ENCODE measurements around the gene HCN4. TPM values are rescaled to one million over a fixed set of nuclear protein-coding genes. Genes with fewer than 3 reads are reported as not detected.
"Not testable (repeated sequence)": the region's sequence is repeated elsewhere in the genome, so short reads cannot be mapped to it uniquely, and the experiment has no call there.

HCN4 gene
- total RNA-seq, 3 donors from 2014 or later, result 0.14 to 0.23 (median 0.19) TPM

GRCh38 chr15:73303636-73304035, 65.1 kb downstream of the HCN4 start:
- Histone ChIP-seq H3K4me3 (no peak overlapping the region), H3K36me3 (ENCODE audit: low read depth) (peaks cover 3% of the 10 kb centered on the region), H3K4me1 (ENCODE audit: low read depth) (no peaks in the 10 kb centered on the region), H3K9me3 (no peaks in the 10 kb centered on the region)
- TF ChIP-seq CTCF (IDR thresholded peaks at IDR 0.05), result no peak
- no peak for DNase-seq
- no peak for ATAC-seq
- intact Hi-C loops (cut with DNase I, micrococcal nuclease), result no loop called here

- DNase-seq; H3K36me3 ChIP-seq (ENCODE audit: low read depth); ATAC-seq; H3K4me3 ChIP-seq; H3K4me1 ChIP-seq (ENCODE audit: low read depth); H3K9me3 ChIP-seq; intact Hi-C loops (cut with DNase I, micrococcal nuclease): not testable (repeated sequence)
These were observed 68.5 kb downstream of the HCN4 start for GRCh38 chr15:73300286-73300685.

- peak in 1 of 3 donors; percentile 50 for DNase-seq
- peaks cover under 1% of the 10 kb centered on the region for H3K36me3 ChIP-seq (ENCODE audit: low read depth)
These were observed 70.1 kb downstream of the HCN4 start for GRCh38 chr15:73298522-73299245.

GRCh38 chr15:73296609-73297353, 72.0 kb downstream of the HCN4 start:
- ATAC-seq (no peak), DNase-seq (no peak)
- TF ChIP-seq CTCF (IDR thresholded peaks at IDR 0.05), result no peak
- Histone ChIP-seq H3K9me3 (no peaks in the 10 kb centered on the region), H3K36me3 (ENCODE audit: low read depth) (no peaks in the 10 kb centered on the region), H3K4me3 (no peak overlapping the region), H3K4me1 (ENCODE audit: low read depth) (no peaks in the 10 kb centered on the region)
- intact Hi-C loops (cut with DNase I, micrococcal nuclease), result no loop called here

More at GRCh38 chr15:73298522-73299245, 70.1 kb downstream of the HCN4 start:
- Histone ChIP-seq H3K4me3 (no peak overlapping the region), H3K4me1 (ENCODE audit: low read depth) (no peaks in the 10 kb centered on the region), H3K9me3 (no peaks in the 10 kb centered on the region)
- intact Hi-C loops (cut with DNase I, micrococcal nuclease), result no loop called here
- peak; percentile 69 for ATAC-seq
- no peak for TF ChIP-seq CTCF (IDR thresholded peaks at IDR 0.05)

- DNase-seq (no peak), ATAC-seq (peak; percentile 12)
- intact Hi-C loops (cut with DNase I, micrococcal nuclease), result no loop called here
- Histone ChIP-seq H3K36me3 (ENCODE audit: low read depth) (no peaks in the 10 kb centered on the region), H3K9me3 (no peaks in the 10 kb centered on the region), H3K4me3 (no peak overlapping the region), H3K4me1 (ENCODE audit: low read depth) (no peaks in the 10 kb centered on the region)
- no peak for TF ChIP-seq CTCF (IDR thresholded peaks at IDR 0.05)
These were observed 73.0 kb downstream of the HCN4 start for GRCh38 chr15:73295630-73296286.

- Histone ChIP-seq H3K4me3 (no peak overlapping the region), H3K36me3 (ENCODE audit: low read depth) (no peaks in the 10 kb centered on the region), H3K9me3 (no peaks in the 10 kb centered on the region), H3K4me1 (ENCODE audit: low read depth) (no peaks in the 10 kb centered on the region)
- TF ChIP-seq CTCF (IDR thresholded peaks at IDR 0.05), result no peak
- DNase-seq (no peak), ATAC-seq (peak; percentile 50)
- intact Hi-C loops (cut with DNase I, micrococcal nuclease), result no loop called here
These were observed 75.0 kb downstream of the HCN4 start for GRCh38 chr15:73293773-73294172.

Measured in mucosa of descending colon (tissue), 3 donors.